Right kidney (tissue), 1 donor: ENCODE data around the gene SPOCK3.
A peak's percentile ranks its signal among the peaks of the same experiment; 100 is the strongest.

ENCODE experiments used
- DNase-seq: peaks from one replicate; pipeline ENCODE4 v3.0.0-alpha.2; 2016

SPOCK3 gene

GRCh38 chr4:167176723-167177367 lies 57.4 kb downstream of the SPOCK3 start:
- DNase-seq = no peak

- DNase-seq = no peak
These were observed 62.4 kb downstream of the SPOCK3 start for GRCh38 chr4:167171928-167172327.

GRCh38 chr4:167168611-167169010 lies 65.7 kb downstream of the SPOCK3 start:
- no peak for DNase-seq

GRCh38 chr4:167150587-167150986 lies 83.7 kb downstream of the SPOCK3 start:
- DNase-seq = no peak

- no peak for DNase-seq
These were observed 89.7 kb downstream of the SPOCK3 start for GRCh38 chr4:167144605-167145004.

- no peak for DNase-seq
These were observed 91.3 kb downstream of the SPOCK3 start for GRCh38 chr4:167143018-167143417.

GRCh38 chr4:167136270-167136669 lies 98.0 kb downstream of the SPOCK3 start:
- DNase-seq = no peak

- no peak for DNase-seq
These were observed 105.1 kb downstream of the SPOCK3 start for GRCh38 chr4:167129146-167129545.

- DNase-seq = no peak
These were observed 114.9 kb downstream of the SPOCK3 start for GRCh38 chr4:167119392-167119791.

GRCh38 chr4:167117273-167117672 lies 117.0 kb downstream of the SPOCK3 start:
- no peak for DNase-seq

GRCh38 chr4:167114416-167114971 lies 119.8 kb downstream of the SPOCK3 start:
- DNase-seq = no peak

GRCh38 chr4:167111622-167112021 lies 122.7 kb downstream of the SPOCK3 start:
- DNase-seq = no peak

- DNase-seq = no peak
These were observed 123.2 kb downstream of the SPOCK3 start for GRCh38 chr4:167111092-167111491.

- peak; percentile 9 for DNase-seq
These were observed 124.4 kb downstream of the SPOCK3 start for GRCh38 chr4:167109859-167110258.

- no peak for DNase-seq
These were observed 128.4 kb downstream of the SPOCK3 start for GRCh38 chr4:167105857-167106256.

GRCh38 chr4:167102475-167102874 lies 131.8 kb downstream of the SPOCK3 start:
- no peak for DNase-seq

GRCh38 chr4:167101035-167101434 lies 133.3 kb downstream of the SPOCK3 start:
- DNase-seq = no peak

GRCh38 chr4:167100120-167100519 lies 134.2 kb downstream of the SPOCK3 start:
- DNase-seq = no peak

- no peak for DNase-seq
These were observed 146.2 kb downstream of the SPOCK3 start for GRCh38 chr4:167088115-167088514.

GRCh38 chr4:167084321-167084720 lies 150.0 kb downstream of the SPOCK3 start:
- no peak for DNase-seq

- DNase-seq = no peak
These were observed 154.5 kb downstream of the SPOCK3 start for GRCh38 chr4:167079762-167080161.

- DNase-seq = no peak
These were observed 181.6 kb downstream of the SPOCK3 start for GRCh38 chr4:167052631-167053091.

GRCh38 chr4:167049257-167049656 lies 185.0 kb downstream of the SPOCK3 start:
- no peak for DNase-seq

GRCh38 chr4:167041524-167041923 lies 192.8 kb downstream of the SPOCK3 start:
- DNase-seq = no peak
